Fibroblast of peridontal ligament (primary cell): ENCODE results near the gene ERV3-1.
"Not testable (repeated sequence)": the region's sequence is repeated elsewhere in the genome, so short reads cannot be mapped to it uniquely, and the experiment has no call there.

Experiments
- DNase-seq: peaks from one replicate; pipeline ENCODE4 v3.0.0-alpha.2; 2010; ENCODE audit errors: extremely low read depth

Gene ERV3-1

DNA sequence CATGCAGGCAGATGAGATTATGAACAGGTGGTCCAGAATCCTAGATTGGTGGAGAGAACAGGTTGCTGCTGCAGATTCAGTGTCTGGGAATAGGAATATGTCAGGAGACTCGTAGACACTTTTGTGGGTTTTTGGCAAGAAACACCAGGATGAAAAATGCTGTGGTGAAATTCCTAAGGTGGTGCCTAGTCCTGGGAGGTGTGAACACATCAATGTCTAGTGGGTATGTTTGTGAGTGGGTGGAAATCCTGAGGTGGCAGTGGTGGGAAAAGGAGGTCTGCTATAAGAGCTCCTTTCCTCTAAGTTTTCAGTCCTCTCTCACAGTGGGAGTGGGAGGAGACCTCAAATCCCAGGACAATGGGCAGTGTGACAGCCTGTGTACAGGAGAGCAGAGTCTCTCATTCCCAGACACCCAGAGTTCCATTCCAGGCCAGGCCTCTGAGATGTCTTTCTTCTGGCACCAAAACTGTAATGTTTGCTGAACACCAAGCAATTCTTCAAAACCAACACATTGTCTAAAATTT lies 5.1 kb downstream of the ERV3-1 start:
- DNase-seq = no peak

- no peak for DNase-seq
Measured at GRCh38 chr7:64999165-65000004, 7.1 kb downstream of the ERV3-1 start.

- no peak for DNase-seq
Measured at GRCh38 chr7:64998865-64999164, 7.7 kb downstream of the ERV3-1 start.

DNA sequence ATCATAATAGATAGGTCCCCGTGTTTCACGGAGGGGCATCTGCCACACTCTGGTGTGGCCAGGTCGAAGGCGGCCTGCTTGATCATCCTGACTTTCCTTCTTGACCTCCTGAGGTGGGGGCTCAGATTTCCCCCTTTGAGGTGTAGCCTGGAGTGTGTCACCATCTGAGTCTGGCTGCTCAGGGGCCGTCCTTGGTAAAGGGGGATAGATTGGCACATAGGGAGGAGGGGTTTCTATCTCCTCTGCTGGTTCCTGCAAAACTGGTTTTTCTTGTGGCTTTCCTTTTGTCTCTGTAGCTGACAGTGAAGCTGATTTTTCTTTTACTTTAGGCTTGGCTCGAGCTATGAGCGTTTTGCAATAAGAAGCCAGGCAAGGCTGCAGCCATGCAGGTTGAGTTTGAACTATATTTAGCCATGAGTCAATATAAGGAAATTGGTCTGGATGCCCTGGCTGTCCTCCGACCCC lies 8.5 kb downstream of the ERV3-1 start:
- peak; percentile 10 for DNase-seq

DNA sequence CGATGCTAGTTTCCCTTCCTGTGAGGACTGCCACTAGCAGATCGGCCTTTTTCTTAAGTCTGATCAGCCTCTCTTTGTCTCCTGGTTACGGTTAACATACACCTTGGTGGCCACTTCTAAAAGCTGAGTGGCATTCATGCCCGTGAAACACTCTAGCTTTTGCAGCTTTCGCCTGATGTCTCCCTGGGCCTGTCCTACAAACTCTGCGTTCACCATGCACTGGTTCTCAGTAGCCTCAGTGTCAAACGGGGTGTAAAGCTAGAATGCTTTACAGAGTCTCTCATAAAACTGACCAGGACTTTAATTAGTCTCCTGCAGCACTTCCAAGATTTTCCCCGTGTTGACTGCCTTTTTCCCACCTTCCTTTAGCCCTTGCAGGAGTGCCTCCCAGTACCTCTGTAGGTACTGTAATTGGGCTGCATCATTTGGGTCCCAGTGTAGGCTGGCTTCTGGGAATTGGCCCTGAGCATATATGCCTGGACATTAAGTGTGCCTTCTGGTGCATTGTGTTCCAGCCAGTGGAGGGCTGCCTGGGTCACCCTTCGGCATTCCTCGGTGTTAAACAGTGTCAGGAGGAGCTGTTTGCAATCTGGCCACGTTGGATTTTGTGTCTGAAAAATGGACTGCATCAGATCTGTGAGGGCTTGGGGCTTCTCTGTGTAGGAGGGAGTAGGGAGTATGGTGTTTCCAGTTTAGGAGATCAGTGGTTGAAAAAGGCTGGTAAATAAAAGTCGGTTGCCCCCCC lies 9.2 kb downstream of the ERV3-1 start:
- no peak for DNase-seq

DNA sequence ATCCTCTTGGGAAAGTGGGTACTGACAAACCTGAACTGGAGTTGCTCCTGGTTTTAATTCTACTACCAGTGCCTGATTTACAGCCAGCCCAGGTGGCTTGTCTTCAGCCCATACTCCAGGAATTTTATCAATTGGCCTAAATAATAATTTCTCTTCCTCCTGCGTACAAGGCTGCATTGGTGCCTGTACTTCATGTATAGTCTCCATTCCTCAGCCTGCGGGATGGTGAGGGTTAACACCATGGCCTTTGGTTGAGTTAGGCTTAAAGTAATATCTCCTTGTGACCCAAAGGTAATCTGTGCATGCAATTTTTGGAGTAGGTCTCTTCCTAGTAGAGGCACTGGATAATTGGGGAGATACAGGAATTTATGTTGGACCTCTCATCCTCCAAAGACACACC lies 10.2 kb downstream of the ERV3-1 start:
- DNase-seq = no peak

DNA sequence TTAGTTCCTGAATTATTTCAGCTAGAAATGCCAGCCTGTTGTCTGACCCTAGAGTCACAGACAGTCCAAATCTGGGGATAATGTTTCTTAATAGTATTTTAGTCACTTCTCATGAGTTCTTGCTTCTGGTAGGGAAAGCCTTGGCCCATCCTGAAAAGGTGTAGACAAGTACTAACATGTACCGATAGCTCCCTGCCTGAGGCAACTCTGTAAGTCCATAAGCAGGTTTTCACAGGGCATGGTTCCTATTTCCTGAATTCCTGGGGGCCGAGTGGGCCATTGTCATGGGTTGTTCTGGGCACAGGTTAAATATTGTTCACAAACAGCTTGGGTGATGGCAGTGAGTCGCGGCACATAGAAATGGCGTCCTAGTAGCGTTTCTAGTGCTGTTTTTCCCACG lies 12.6 kb downstream of the ERV3-1 start:
- DNase-seq = no peak

DNA sequence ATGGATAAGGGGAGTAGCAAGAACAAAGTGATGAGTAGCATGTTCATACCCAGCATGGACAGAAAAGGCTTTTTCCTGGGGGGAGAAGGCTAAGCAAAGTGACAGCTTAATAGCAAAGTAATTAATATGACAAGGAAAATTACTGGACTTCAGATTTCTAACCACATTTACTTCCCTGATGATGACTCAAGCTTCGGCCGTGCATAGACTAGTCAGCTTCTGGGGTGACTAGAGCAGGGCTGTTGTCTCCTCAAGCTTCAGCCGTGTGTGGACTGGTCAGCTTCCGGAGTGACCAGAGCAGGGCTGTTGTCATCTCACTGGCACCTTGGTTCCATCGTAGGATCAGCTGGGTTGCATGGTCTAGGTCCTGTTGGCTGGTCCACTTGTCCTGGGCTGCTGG lies 13.5 kb downstream of the ERV3-1 start:
- no peak for DNase-seq

DNA sequence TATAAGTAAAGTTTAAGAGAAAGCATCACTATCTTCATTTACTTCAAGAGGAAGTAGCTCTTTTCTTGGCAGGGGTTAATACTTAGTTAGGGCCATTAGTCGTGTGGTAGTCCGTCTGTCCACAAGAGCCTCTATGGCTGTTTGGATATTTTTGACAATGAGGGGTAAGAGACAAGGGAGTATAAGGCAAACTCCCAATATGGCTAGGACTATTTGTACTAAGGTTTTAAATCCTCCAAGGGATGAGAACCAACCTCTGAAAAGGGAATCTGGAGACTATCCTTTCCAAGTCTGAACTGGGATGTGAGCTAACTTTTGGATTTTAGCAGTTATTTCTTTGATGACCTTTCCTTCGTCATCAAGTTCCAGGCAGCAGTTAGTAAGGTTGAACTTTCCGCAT lies 15.6 kb downstream of the ERV3-1 start, which contains the start of gene ZNF117:
ZNF117 (minus strand) TSS at position 101 of the 400 bp plus-strand sequence.
- DNase-seq = no peak

DNA sequence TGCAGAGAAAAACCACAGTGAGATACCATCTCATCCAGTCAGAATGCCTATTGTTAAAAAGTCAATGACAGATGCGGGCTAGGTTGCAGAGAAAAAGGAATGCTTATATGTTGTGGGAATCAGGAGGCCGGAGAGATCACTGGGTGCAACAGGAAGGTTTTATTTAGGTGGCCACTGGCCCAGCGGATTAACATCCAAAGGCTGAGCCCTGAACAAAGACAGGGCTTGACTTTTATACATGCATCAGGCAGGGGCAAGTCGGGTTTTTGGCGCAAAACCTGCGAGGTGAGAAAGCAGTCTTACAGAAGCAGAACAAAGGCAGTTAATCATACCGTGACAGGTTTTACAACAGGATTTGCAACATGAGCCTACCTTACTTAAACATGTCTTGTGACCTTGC lies 16.3 kb downstream of the ERV3-1 start:
- no peak for DNase-seq

DNA sequence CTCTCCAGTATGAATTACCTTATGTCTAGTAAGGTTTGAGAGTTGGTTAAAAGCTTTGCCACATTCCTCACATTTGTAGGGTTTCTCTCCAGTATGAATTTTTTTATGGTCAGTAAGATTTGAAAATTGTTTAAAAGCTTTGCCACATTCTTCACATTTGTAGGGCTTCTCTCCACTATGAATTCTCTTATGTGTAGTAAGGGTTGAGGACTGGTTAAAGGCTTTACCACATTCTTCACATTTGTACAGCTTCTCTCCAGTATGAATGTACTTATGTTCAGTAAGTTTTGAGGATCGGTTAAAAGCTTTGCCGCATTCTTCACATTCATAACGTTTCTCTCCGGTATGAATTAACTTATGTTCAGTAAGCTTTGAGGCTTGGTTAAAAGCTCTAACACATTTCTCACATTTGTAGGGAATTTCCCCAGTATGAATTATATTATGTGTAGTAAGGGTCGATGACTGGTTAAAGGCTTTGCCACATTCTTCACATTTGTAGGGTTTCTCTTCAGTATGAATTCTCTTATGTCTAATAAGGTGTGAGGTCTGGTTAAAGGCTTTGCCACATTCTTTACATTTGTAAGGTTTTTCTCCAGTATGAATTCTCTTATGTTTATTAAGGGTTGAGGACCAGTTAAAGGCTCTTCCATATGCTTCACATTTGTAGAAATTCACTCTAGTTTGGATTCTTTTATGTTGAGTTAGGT lies 27.8 kb downstream of the ERV3-1 start:
- DNase-seq = no peak

- no peak for DNase-seq
Measured at GRCh38 chr7:64965594-64965993, 40.9 kb downstream of the ERV3-1 start.

DNA sequence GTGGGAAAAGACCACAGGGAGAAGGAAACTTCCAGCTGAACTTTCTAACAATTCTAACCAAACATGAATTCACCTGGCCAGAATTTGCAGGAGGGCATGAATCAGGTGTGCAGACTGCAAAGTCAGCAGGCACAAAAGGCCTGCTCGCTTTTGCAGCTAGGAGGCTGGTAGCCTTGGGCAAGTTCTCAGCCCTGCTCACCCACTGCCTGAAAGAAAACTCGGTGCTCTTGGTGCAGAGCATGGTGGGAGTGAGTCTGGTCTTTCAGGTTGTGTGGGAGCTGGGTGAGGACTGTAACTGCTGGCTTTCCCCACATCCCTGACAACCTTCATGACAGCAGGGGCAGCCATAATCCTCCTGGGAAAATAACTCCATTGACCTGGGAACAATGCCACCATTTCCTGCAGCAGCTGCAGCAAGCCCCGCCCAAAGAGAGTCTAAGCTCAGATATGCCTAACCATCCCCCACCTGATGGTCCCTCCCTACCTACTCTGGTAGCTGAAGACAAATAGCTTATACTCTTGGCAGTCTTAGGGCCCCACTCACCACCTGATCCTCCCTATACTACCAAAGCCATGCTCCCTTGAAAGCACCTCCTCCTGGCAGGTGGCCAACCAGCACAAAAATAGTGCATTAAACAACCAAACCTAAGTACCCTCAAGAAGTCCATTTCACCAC lies 47.3 kb downstream of the ERV3-1 start:
- DNase-seq = no peak

DNA sequence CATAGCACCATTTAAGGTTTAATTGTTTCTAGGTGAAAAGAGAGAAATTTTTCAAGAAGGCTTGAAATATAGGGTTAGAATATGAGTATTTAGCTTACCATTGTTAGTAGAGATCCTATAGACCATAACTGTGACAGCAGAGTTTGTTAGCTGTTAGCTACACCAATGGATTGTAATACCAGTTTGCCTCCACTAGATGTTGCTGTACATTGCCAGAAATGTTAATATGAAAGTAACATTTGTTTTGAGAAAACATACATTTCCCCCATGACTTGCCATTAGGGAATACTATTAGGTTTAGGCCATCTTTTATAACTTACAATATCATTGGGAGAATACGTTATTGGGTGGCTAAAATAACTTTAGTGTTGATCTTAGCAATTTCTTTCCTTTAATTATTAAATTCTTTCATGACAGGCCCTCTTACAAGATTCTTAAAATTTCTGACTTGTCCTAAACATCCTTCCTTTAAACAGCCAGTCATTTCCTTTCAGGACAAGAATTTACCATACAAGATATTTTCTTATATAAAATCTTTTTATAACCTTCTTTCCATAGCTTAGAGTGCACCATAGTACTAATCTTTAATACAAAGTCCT lies 55.1 kb downstream of the ERV3-1 start:
- DNase-seq = peak; percentile 63

- DNase-seq = not testable (repeated sequence)
Measured at GRCh38 chr7:64950673-64951072, 55.8 kb downstream of the ERV3-1 start.

DNA sequence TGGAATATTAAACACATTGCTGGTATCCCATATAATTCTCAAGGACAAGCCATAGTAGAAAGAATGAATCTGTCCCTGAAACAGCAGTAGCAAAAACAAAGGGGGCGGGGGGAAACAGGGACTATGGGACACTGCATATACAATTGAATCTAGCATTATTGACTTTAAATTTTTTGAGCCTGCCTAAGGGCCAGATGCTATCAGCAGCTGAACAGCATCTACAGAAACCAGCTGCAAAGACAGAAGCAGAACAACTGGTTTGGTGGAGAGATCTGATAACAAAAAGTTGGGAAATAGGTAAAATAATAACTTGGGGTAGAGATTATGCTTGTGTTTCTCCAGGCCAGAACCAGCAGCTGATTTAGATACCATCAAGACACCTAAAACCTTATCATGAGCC lies 57.7 kb downstream of the ERV3-1 start:
- DNase-seq = not testable (repeated sequence)

DNA sequence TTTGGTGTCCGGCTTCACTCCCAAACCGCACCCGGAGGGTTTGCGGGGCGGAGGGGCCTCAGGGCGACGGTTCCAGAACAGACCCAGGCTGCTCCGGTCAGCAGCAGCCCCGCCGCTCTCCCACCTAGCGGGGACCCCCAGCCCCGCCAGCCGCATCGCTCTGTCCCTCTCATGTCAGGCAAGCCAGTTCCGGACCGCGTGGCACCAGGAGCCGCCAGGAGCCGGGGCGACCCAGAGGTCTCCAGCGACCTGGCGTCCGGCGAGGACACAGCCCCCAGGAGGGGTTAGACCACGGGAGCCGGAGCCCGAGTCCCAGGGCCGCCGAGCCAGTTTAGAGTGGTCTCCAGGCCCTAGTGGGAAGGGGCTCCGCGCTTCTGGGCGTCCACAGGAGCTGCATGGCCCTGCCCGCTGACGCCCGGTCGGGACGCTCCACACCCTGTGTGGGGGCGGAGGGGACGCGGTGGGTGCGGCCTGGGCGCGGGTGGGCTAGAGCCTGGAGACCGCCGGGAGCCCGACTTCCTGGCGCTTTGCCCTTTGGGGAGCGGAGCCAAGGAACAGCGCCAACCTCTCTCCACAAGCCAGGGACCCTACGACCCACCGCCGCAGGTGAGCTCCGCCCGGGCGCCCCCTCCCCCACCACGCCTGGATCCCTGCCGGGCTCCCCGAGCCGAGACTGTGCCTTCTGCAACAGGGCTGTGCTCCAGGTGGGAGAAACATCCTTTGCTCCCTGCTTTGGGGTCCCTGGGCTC lies 59.1 kb downstream of the ERV3-1 start:
- DNase-seq = no peak

DNA sequence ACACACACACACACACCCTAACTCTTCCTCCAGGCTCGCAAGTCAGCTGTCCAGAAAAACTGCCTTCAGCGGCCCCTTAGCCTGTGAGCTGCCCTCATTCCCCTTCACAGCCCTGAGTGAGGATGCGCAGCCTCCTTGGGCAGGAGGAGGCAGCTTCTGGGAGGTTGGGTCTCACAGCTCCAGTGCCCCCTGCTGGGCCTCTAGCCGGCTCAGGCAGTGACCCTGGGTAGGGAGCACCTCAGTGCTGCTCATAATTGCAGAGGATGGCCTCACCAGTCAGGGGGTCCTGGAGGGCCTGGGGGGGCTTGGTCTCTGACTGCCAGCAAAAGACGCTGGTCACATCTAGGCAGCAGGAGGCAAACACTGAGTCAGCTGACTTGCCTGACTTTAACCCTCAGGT lies 59.7 kb downstream of the ERV3-1 start:
- no peak for DNase-seq

DNA sequence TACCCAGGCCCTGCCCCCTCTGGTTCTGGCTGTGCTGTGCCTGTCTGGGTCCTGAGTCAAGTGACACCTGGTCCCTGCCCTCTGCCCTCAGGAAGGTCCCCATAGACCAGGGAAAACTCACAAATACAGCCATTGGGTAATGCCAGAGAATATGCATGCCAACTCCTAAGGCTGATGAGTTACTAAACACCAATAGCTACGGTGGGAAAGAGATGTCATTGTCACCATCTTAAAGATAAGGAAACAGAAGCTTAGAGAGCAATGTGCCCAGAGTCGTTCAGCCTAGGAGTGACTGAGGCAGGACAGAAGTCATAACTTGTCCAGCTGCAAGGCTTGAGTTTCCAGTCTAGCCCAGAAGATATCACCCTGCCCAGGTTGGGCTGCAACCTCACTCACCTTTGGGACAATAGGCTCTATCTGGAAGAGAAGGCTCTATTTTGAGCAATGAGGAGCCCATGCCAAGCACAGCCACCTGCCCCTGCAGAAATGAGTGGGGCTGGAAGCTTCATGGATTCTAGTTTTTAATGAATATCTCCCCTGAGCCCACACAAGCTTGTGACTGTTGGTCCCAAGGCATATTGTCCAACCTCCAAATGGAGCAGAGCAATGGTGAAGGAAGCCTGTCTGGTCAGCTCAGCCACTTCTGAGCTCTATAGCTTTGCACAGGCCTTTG lies 60.8 kb downstream of the ERV3-1 start:
- no peak for DNase-seq
